Measurements from ENCODE around the gene ACTL7B.

GRCh38 chr9:108900176-108900575 lies 44.4 kb upstream of the ACTL7B start:
- TF ChIP-seq KAT7 (CRISPR knock-in tag; IDR thresholded peaks at IDR 0.05; ENCODE audit: borderline replicate concordance) = no peak
- no peak for TF ChIP-seq CTCF (IDR thresholded peaks at IDR 0.05)
- no peak for TF ChIP-seq CREB1 (CRISPR knock-in tag; IDR thresholded peaks at IDR 0.05)
- no peak for TF ChIP-seq SP1 (CRISPR knock-in tag; conservative IDR thresholded peaks at IDR 0.05)
- TF ChIP-seq ZBTB21 (CRISPR knock-in tag; IDR thresholded peaks at IDR 0.05; ENCODE audit: borderline replicate concordance) = no peak
- no peak for TF ChIP-seq ZNF121 (CRISPR knock-in tag; IDR thresholded peaks at IDR 0.05)
